GM12864 (cell line): ENCODE results near the gene GOSR1.
"Not testable (repeated sequence)": the region's sequence is repeated elsewhere in the genome, so short reads cannot be mapped to it uniquely, and the experiment has no call there.

Source experiments
- DNase-seq: peaks from one replicate; pipeline ENCODE4 v3.0.0-alpha.2; 2011; ENCODE audit warnings: low read depth
- H3K4me3 ChIP-seq: 2 replicates; pipeline ENCODE4 v1.5.1; 2011; ENCODE audit warnings: mild to moderate bottlenecking, low read depth, low read length, control low read depth
- CTCF ChIP-seq: IDR thresholded peaks from 2 replicates; pipeline ENCODE4 v1.5.1; 2011; ENCODE audit warnings: low read depth, mild to moderate bottlenecking, moderate library complexity, low read length, control low read depth, inconsistent platforms; ENCODE audit errors: missing control alignments

GOSR1 gene

GRCh38 chr17:30567231-30568116 is 90.3 kb downstream of the GOSR1 start:
- no peak for TF ChIP-seq CTCF

GRCh38 chr17:30568117-30568430 is 90.9 kb downstream of the GOSR1 start:
- DNase-seq: no peak
- H3K4me3 ChIP-seq: no peak overlapping the region
- no peak for TF ChIP-seq CTCF

More at GRCh38 chr17:30567231-30568116, 90.3 kb downstream of the GOSR1 start:
- DNase-seq: no peak
- H3K4me3 ChIP-seq: no peak overlapping the region

GRCh38 chr17:30569531-30570175 is 92.4 kb downstream of the GOSR1 start:
- DNase-seq: not testable (repeated sequence)

GRCh38 chr17:30570191-30570590 is 93.0 kb downstream of the GOSR1 start:
- DNase-seq: no peak
- no peak for TF ChIP-seq CTCF
- H3K4me3 ChIP-seq: no peak overlapping the region

More at GRCh38 chr17:30569531-30570175, 92.4 kb downstream of the GOSR1 start:
- not testable (repeated sequence) for H3K4me3 ChIP-seq

- no peak for TF ChIP-seq CTCF
- no peak overlapping the region for H3K4me3 ChIP-seq
- no peak for DNase-seq
Measured at GRCh38 chr17:30570596-30571265, 93.5 kb downstream of the GOSR1 start.

- not testable (repeated sequence) for H3K4me3 ChIP-seq
Measured at GRCh38 chr17:30571404-30571803, 94.2 kb downstream of the GOSR1 start.

GRCh38 chr17:30571921-30572320 is 94.7 kb downstream of the GOSR1 start:
- no peak overlapping the region for H3K4me3 ChIP-seq
- TF ChIP-seq CTCF: no peak
- DNase-seq: no peak

More at GRCh38 chr17:30571404-30571803, 94.2 kb downstream of the GOSR1 start:
- DNase-seq: not testable (repeated sequence)

- DNase-seq, H3K4me3 ChIP-seq: not testable (repeated sequence)
Measured at GRCh38 chr17:30572651-30573554, 95.7 kb downstream of the GOSR1 start.
